Activated naive CD4-positive, alpha-beta T cell treated with Interleukin-2 at 50 U/mL for 16 hours (primary cell): ENCODE results near the gene RPP30.
"Not testable (repeated sequence)": the region's sequence is repeated elsewhere in the genome, so short reads cannot be mapped to it uniquely, and the experiment has no call there.

Experiments
- DNase-seq: peaks from one replicate; pipeline ENCODE4 v3.0.0-alpha.2; 2020

Gene RPP30

GRCh38 chr10:90917968-90918318 is 46.2 kb downstream of the RPP30 start:
- no peak for DNase-seq

GRCh38 chr10:90919683-90920574 is 48.2 kb downstream of the RPP30 start:
- DNase-seq: no peak

GRCh38 chr10:90920986-90921666 is 49.4 kb downstream of the RPP30 start, which contains the start of gene ANKRD1:
ANKRD1 (minus strand) TSS chr10:90921087; CDS start chr10:90921027, 60 bp downstream.
- no peak for DNase-seq

GRCh38 chr10:90921906-90922305 is 50.1 kb downstream of the RPP30 start:
- no peak for DNase-seq

- DNase-seq: no peak
These were observed 51.4 kb downstream of the RPP30 start for GRCh38 chr10:90923111-90923731.

- no peak for DNase-seq
These were observed 52.8 kb downstream of the RPP30 start for GRCh38 chr10:90924552-90924951.

GRCh38 chr10:90925079-90926029 is 53.6 kb downstream of the RPP30 start:
- no peak for DNase-seq

- DNase-seq: no peak
These were observed 55.5 kb downstream of the RPP30 start for GRCh38 chr10:90927293-90927692.

- no peak for DNase-seq
These were observed 57.4 kb downstream of the RPP30 start for GRCh38 chr10:90929179-90929578.

- DNase-seq: no peak
These were observed 58.5 kb downstream of the RPP30 start for GRCh38 chr10:90930070-90930837.

GRCh38 chr10:90930971-90931871 is 59.4 kb downstream of the RPP30 start:
- no peak for DNase-seq

GRCh38 chr10:90935581-90936275 is 64.0 kb downstream of the RPP30 start:
- no peak for DNase-seq

- DNase-seq: no peak
These were observed 64.5 kb downstream of the RPP30 start for GRCh38 chr10:90936276-90936659.

GRCh38 chr10:90937645-90938258 is 66.0 kb downstream of the RPP30 start:
- no peak for DNase-seq

GRCh38 chr10:90939116-90939515 is 67.3 kb downstream of the RPP30 start:
- no peak for DNase-seq

GRCh38 chr10:90939648-90940047 is 67.9 kb downstream of the RPP30 start:
- DNase-seq: no peak

GRCh38 chr10:90942980-90943379 is 71.2 kb downstream of the RPP30 start:
- DNase-seq: not testable (repeated sequence)

GRCh38 chr10:90944749-90945148 is 73.0 kb downstream of the RPP30 start:
- no peak for DNase-seq

GRCh38 chr10:90945491-90946070 is 73.8 kb downstream of the RPP30 start:
- no peak for DNase-seq
